ENCODE results near the gene SDF4.

The SDF4 gene

GRCh38 chr1:1219341-1219740 is 12.5 kb downstream of the SDF4 start:
- no peaks in the 10 kb centered on the region for H3K9me3 ChIP-seq (ENCODE audit: severe bottlenecking)
- no peak overlapping the region for H3K4me3 ChIP-seq (ENCODE audit: severe bottlenecking)
- ATAC-seq (ENCODE audit: low read depth) = no peak
- no peak for TF ChIP-seq CTCF (IDR thresholded peaks at IDR 0.05; ENCODE audit: poor library complexity, severe bottlenecking)
- no peak for DNase-seq (ENCODE audit: low spot score)
- no peak overlapping the region for H3K27ac ChIP-seq (ENCODE audit: poor library complexity, severe bottlenecking)
- peaks cover 43% of the 10 kb centered on the region for H3K36me3 ChIP-seq (ENCODE audit: low read depth)
- H3K4me1 ChIP-seq (ENCODE audit: insufficient read depth, poor library complexity, severe bottlenecking) = peaks cover 6% of the 10 kb centered on the region
- H3K27me3 ChIP-seq (ENCODE audit: insufficient read depth, poor library complexity, severe bottlenecking) = no peaks in the 10 kb centered on the region

- ATAC-seq (ENCODE audit: low read depth) (no peak), DNase-seq (ENCODE audit: low spot score) (no peak)
- no peak overlapping the region for H3K4me3 ChIP-seq (ENCODE audit: severe bottlenecking)
- peaks cover 6% of the 10 kb centered on the region for H3K4me1 ChIP-seq (ENCODE audit: insufficient read depth, poor library complexity, severe bottlenecking)
- H3K36me3 ChIP-seq (ENCODE audit: low read depth) = peaks cover 41% of the 10 kb centered on the region
- no peaks in the 10 kb centered on the region for H3K9me3 ChIP-seq (ENCODE audit: severe bottlenecking)
- TF ChIP-seq CTCF (IDR thresholded peaks at IDR 0.05; ENCODE audit: poor library complexity, severe bottlenecking) = no peak
- no peak overlapping the region for H3K27ac ChIP-seq (ENCODE audit: poor library complexity, severe bottlenecking)
- H3K27me3 ChIP-seq (ENCODE audit: insufficient read depth, poor library complexity, severe bottlenecking) = no peaks in the 10 kb centered on the region
Measured at GRCh38 chr1:1218524-1219200, 13.1 kb downstream of the SDF4 start.

GRCh38 chr1:1217621-1218523 is 13.9 kb downstream of the SDF4 start:
- H3K27ac ChIP-seq (ENCODE audit: poor library complexity, severe bottlenecking) = no peak overlapping the region
- H3K4me1 ChIP-seq (ENCODE audit: insufficient read depth, poor library complexity, severe bottlenecking) = peaks cover 6% of the 10 kb centered on the region
- TF ChIP-seq CTCF (IDR thresholded peaks at IDR 0.05; ENCODE audit: poor library complexity, severe bottlenecking) = no peak
- ATAC-seq (ENCODE audit: low read depth) (peak; percentile 73), DNase-seq (ENCODE audit: low spot score) (no peak)
- H3K4me3 ChIP-seq (ENCODE audit: severe bottlenecking) = no peak overlapping the region
- H3K27me3 ChIP-seq (ENCODE audit: insufficient read depth, poor library complexity, severe bottlenecking) = no peaks in the 10 kb centered on the region
- no peaks in the 10 kb centered on the region for H3K9me3 ChIP-seq (ENCODE audit: severe bottlenecking)
- peaks cover 35% of the 10 kb centered on the region for H3K36me3 ChIP-seq (ENCODE audit: low read depth)

- Histone ChIP-seq H3K4me3 (ENCODE audit: severe bottlenecking) (no peak overlapping the region), H3K27ac (ENCODE audit: poor library complexity, severe bottlenecking) (no peak overlapping the region), H3K4me1 (ENCODE audit: insufficient read depth, poor library complexity, severe bottlenecking) (peaks cover 6% of the 10 kb centered on the region), H3K36me3 (ENCODE audit: low read depth) (peaks cover 30% of the 10 kb centered on the region), H3K9me3 (ENCODE audit: severe bottlenecking) (no peaks in the 10 kb centered on the region), H3K27me3 (ENCODE audit: insufficient read depth, poor library complexity, severe bottlenecking) (no peaks in the 10 kb centered on the region)
- DNase-seq (ENCODE audit: low spot score) (no peak), ATAC-seq (ENCODE audit: low read depth) (no peak)
- no peak for TF ChIP-seq CTCF (IDR thresholded peaks at IDR 0.05; ENCODE audit: poor library complexity, severe bottlenecking)
Measured at GRCh38 chr1:1216770-1217620, 14.8 kb downstream of the SDF4 start.
